Stomach (tissue), 9 donors: ENCODE results near the gene ZNF141. TPM values are rescaled to one million over a fixed set of nuclear protein-coding genes. Genes with fewer than 3 reads are reported as not detected.
"Not testable (repeated sequence)": the region's sequence is repeated elsewhere in the genome, so short reads cannot be mapped to it uniquely, and the experiment has no call there.

Source experiments
- DNase-seq, 2 donors: peaks; one replicate each; pipeline versions ENCODE4 v3.0.0 to v3.0.0-alpha.2; 2013 to 2019
- H3K27ac ChIP-seq, 5 donors: fragments of 200-600 bp in 4 of 5; sonication (generic) in 4 of 5; one replicate each; pipeline ENCODE4 v1.5.1; 2013 to 2019; ENCODE audit warnings: mild to moderate bottlenecking in 1 of 5, moderate library complexity in 1 of 5
- H3K27me3 ChIP-seq, 3 donors: fragments of 200-600 bp; sonication (generic); one replicate each; pipeline ENCODE4 v1.5.1; 2017 to 2019; ENCODE audit warnings: mixed run types in 1 of 3
- H3K36me3 ChIP-seq, 4 donors: fragments of 200-600 bp; sonication (generic); 1 replicate in 3 of 4; 2 replicates in 1 of 4; pipeline ENCODE4 v1.5.1; 2016 to 2019
- H3K4me1 ChIP-seq, 4 donors: fragments of 200-600 bp; sonication (generic); one replicate each; pipeline ENCODE4 v1.5.1; 2016 to 2019
- H3K4me3 ChIP-seq, 4 donors: fragments of 200-600 bp; sonication (generic) in 3 of 4; one replicate each; pipeline ENCODE4 v1.5.1; 2016 to 2019; ENCODE audit warnings: mild to moderate bottlenecking in 1 of 4
- H3K9me3 ChIP-seq, 4 donors: fragments of 200-600 bp; sonication (generic); one replicate each; pipeline ENCODE4 v1.5.1; 2016 to 2019
- CTCF ChIP-seq, 7 experiments: fragments of 450-650 bp in 4 of 7; fragments of 200-600 bp in 3 of 7; sonication (generic) in 3 of 7; IDR thresholded peaks; one replicate each; pipeline ENCODE4 v1.5.1; 2016 to 2019; ENCODE audit warnings: antibody characterized with exemption in 7 of 7, control low read depth in 2 of 7, mild to moderate bottlenecking in 1 of 7
- EP300 ChIP-seq: sonication (generic); formaldehyde crosslinking; IDR thresholded peaks from one replicate; pipeline ENCODE4 v1.6.1; 2017; ENCODE audit warnings: antibody characterized with exemption
- POLR2A ChIP-seq, 4 donors: fragments of 450-650 bp; IDR thresholded peaks; one replicate each; pipeline ENCODE4 v1.6.1; 2016; ENCODE audit warnings: antibody characterized with exemption in 4 of 4, control low read depth in 2 of 4, mild to moderate bottlenecking in 1 of 4, moderate library complexity in 1 of 4
- POLR2AphosphoS5 ChIP-seq, 3 donors: sonication (generic); formaldehyde crosslinking; IDR thresholded peaks; one replicate each; pipeline ENCODE4 v1.6.1; 2016; ENCODE audit warnings: antibody characterized with exemption in 3 of 3
- WGBS, 5 donors: extraction: QIAGEN DNeasy Blood & Tissue Kit in 3 of 5; methylation state at CpG; one replicate each; pipeline versions ENCODE4 v1.1.5 to v1.1.7; 2013 to 2018; 5-methylcytosine and 5-hydroxymethylcytosine counted together
- intact Hi-C: fragments of 100-400 bp; cut with DNase I; formaldehyde crosslinking; loops from one replicate; pipeline ENCODE4 v1.15.1; 2023; ENCODE audit warnings: low total_unique reads
- polyA plus RNA-seq, 3 donors: library from polyadenylated mRNA; stranded (reverse); fragments of 200-250 nt; gene quantifications; one replicate each; pipeline ENCODE4 v1.2.3, GENCODE V29; 2013
- small RNA-seq, 4 donors: library from RNA; depleted of rRNA; stranded (forward); fragments of <200 nt; gene quantifications; one replicate each; pipeline ENCODE3, GENCODE V24; 2016
- total RNA-seq, 5 donors: library from RNA; depleted of rRNA; stranded (reverse); fragments of >200 nt; gene quantifications; one replicate each; pipeline versions ENCODE4 v1.1.0 to v1.2.3, GENCODE V29; 2014 to 2016
- donor health status: healthy with polysubstance abuse.
- donor health status: Bipolar disorder and iron deficiency.
- donor health status: healthy.

Gene ZNF141
- total and polyA plus RNA-seq, 8 donors, result 2.6 to 74.7 (median 21.8) TPM

- 15 to 24% (median 21%) methylated on average over 16 to 23 of the region's 23 CpGs for WGBS, 5 donors
- H3K27me3 ChIP-seq, result peaks cover 0 to 11% (median 0%) of the 10 kb centered on the region in 3 donors
- no peak overlapping the region for H3K4me3 ChIP-seq
- TF ChIP-seq POLR2A (IDR thresholded peaks at IDR 0.05), result no peak
- no peak for TF ChIP-seq CTCF (IDR thresholded peaks at IDR 0.05)
- TF ChIP-seq POLR2AphosphoS5 (IDR thresholded peaks at IDR 0.05), result no peak
- TF ChIP-seq EP300, result no peak
- H3K9me3 ChIP-seq, result peaks cover 58 to 100% (median 95%) of the 10 kb centered on the region in 4 donors
- no peaks in the 10 kb centered on the region for H3K4me1 ChIP-seq
- no peaks in the 10 kb centered on the region for H3K36me3 ChIP-seq
- H3K27ac ChIP-seq, result no peak overlapping the region
- DNase-seq, result no peak
- intact Hi-C loops, result no loop called here
Observed at GRCh38 chr4:386708-387105, 49.1 kb downstream of the ZNF141 start.

- no peak for DNase-seq
- TF ChIP-seq EP300, result no peak
- no peak for TF ChIP-seq POLR2AphosphoS5 (IDR thresholded peaks at IDR 0.05)
- TF ChIP-seq POLR2A (IDR thresholded peaks at IDR 0.05), result no peak
- Histone ChIP-seq H3K4me3 (no peak overlapping the region), H3K4me1 (no peaks in the 10 kb centered on the region), H3K9me3 (peaks cover 30 to 97% (median 86%) of the 10 kb centered on the region in 4 donors), H3K36me3 (no peaks in the 10 kb centered on the region), H3K27me3 (no peaks in the 10 kb centered on the region), H3K27ac (no peak overlapping the region)
- intact Hi-C loops, result no loop called here
- 92 to 97% (median 96%) methylated on average over 13 to 20 of the region's 20 CpGs for WGBS, 5 donors
Observed at GRCh38 chr4:404006-404405, 66.4 kb downstream of the ZNF141 start.

DNA sequence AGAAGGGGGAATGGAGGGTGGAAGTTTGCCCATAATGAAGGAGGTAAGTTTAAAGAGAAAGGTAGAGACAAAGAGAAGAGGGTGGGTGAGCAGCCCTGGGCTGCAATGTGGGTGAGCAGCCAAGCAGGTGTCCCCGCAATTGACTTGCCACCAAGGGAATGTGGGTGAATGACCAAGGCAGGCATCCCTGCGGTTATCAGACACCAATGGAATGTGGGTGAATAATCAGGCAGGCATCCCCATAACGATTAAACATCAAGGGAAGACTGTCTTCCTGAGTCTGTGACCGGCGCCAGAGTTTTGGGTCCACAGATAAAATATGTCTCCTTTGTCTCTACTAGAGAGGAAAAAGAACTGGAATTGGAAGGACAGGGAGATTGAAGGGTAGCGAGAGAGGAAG, 70.7 kb downstream of the ZNF141 start:
- peaks cover 51 to 98% (median 95%) of the 10 kb centered on the region in 4 donors for H3K9me3 ChIP-seq
- H3K36me3 ChIP-seq, H3K4me3 ChIP-seq, H3K27ac ChIP-seq, H3K27me3 ChIP-seq, H3K4me1 ChIP-seq, intact Hi-C loops, DNase-seq: not testable (repeated sequence)
- WGBS, 5 donors, result 92 to 96% (median 94%) methylated on average over 6 of the region's 6 CpGs

GRCh38 chr4:422587-422986, 85.0 kb downstream of the ZNF141 start:
- WGBS, 5 donors, result 85 to 95% (median 91%) methylated on average over 2 of the region's 2 CpGs
- TF ChIP-seq POLR2A (IDR thresholded peaks at IDR 0.05) (no peak), EP300 (no peak), POLR2AphosphoS5 (IDR thresholded peaks at IDR 0.05) (no peak), CTCF (IDR thresholded peaks at IDR 0.05) (no peak)
- DNase-seq, result no peak
- no peaks in the 10 kb centered on the region for H3K4me1 ChIP-seq
- intact Hi-C loops, result no loop called here
- H3K36me3 ChIP-seq, result peaks cover 0 to 19% (median 10%) of the 10 kb centered on the region in 4 donors
- peaks cover 83 to 100% (median 94%) of the 10 kb centered on the region in 4 donors for H3K9me3 ChIP-seq
- H3K27me3 ChIP-seq, result no peaks in the 10 kb centered on the region
- H3K27ac ChIP-seq, result no peak overlapping the region
- H3K4me3 ChIP-seq, result no peak overlapping the region

Small RNAs within 50 kb of the gene (small RNA-seq; reads per million reads assigned to genes)
- gene AC079140.2, result 0 reads per million in 4 donors
- 0 reads per million in 4 donors for gene MIR571
- 0 reads per million in 4 donors for gene ZNF519P4

Other genes starting within 250 kb of the ZNF141 start
- 10 to 100 TPM in 2 of 5 donors, 1 to 10 TPM in 2, under 1 TPM in 1; 0.58 to 18.2 (median 7.1) TPM for gene ZNF718, start 213.3 kb upstream of the ZNF141 start, total RNA-seq
- 1 to 10 TPM in 1 of 3 donors, under 1 TPM in 2; 0.61 to 1.5 (median 0.68) TPM for gene ZNF718, start 213.3 kb upstream of the ZNF141 start, polyA plus RNA-seq
- gene ZNF732, start 32.3 kb upstream of the ZNF141 start, total RNA-seq, result 1 to 10 TPM in 1 of 5 donors, under 1 TPM in 1, not detected in 3; 0.29 to 5.1 TPM
- gene ZNF732, start 32.3 kb upstream of the ZNF141 start, polyA plus RNA-seq, result under 1 TPM in 1 of 3 donors, not detected in 2; 0.15 TPM
- gene ZNF721, start 161.3 kb downstream of the ZNF141 start, total RNA-seq, result 10 to 100 TPM; 21.1 to 62.9 (median 50.8) TPM
- gene ZNF721, start 161.3 kb downstream of the ZNF141 start, polyA plus RNA-seq, result 1 to 10 TPM; 8.4 to 9.2 (median 8.7) TPM
- gene PIGG, start 161.4 kb downstream of the ZNF141 start, total RNA-seq, result 100 to 1,000 TPM in 2 of 5 donors, 10 to 100 TPM in 3; 65.5 to 213 (median 83.0) TPM
- 10 to 100 TPM; 13.0 to 36.7 (median 21.3) TPM for gene PIGG, start 161.4 kb downstream of the ZNF141 start, polyA plus RNA-seq
- gene TMEM271, start 238.5 kb downstream of the ZNF141 start, total RNA-seq, result not detected
- gene TMEM271, start 238.5 kb downstream of the ZNF141 start, polyA plus RNA-seq, result under 1 TPM in 1 of 3 donors, not detected in 2; 0.03 TPM